HCT116 (cell line): Measurements from ENCODE around the gene SPCS2. TPM values are rescaled to one million over a fixed set of nuclear protein-coding genes. Genes with fewer than 3 reads are reported as not detected.

ENCODE experiments used
- ATAC-seq: fragments of 200-7000 bp; cut with Tn5 transposase; 2 replicates; pipeline ENCODE4 v1.9.1; 2020; ENCODE audit warnings: mild to moderate bottlenecking, moderate library complexity
- BruUV-seq: library from RNA; stranded (reverse); fragments of 400-500 nt; replicated peaks from 2 replicates; lab custom pipeline; 2021; lab: Mats Ljungman, UMichigan
- CTCF ChIA-PET: fragments of 300-600 bp; sonication (Branson Sonifier 250); formaldehyde crosslinking; loops from one replicate; lab custom pipeline; 2021; ENCODE audit warnings: antibody characterized with exemption; lab: Charles Lee
- POLR2A ChIA-PET: fragments of 300-600, 350-600 bp; sonication (Branson Sonifier 250); formaldehyde crosslinking; loops from one replicate; lab custom pipeline; 2021; ENCODE audit warnings: antibody characterized with exemption; lab: Charles Lee
- RAD21 ChIA-PET, 2 experiments: fragments of 300-600 bp; sonication (Branson Sonifier 250); formaldehyde crosslinking; loops; one replicate each; lab custom pipeline; 2023; ENCODE audit warnings: low total read pairs in 2 of 2; ENCODE audit not compliant: uncharacterized antibody in 2 of 2, unreplicated experiment in 2 of 2, low non-redundant PET in 1 of 2; lab: Charles Lee
- DNase-seq: peaks from one replicate; pipeline ENCODE4 v3.0.0-alpha.2; 2010; ENCODE audit warnings: low read depth, low spot score
- H2AFZ ChIP-seq: fragments of 200-600 bp; shearing (Covaris generic), sonication (generic); 2 replicates; pipeline ENCODE4 v1.6.1; 2017; ENCODE audit warnings: low read depth, mixed run types, mixed read lengths, antibody characterized with exemption, low read length; ENCODE audit not compliant: poor library complexity, severe bottlenecking
- H3K27ac ChIP-seq: 2 replicates; pipeline ENCODE4 v1.5.1; 2012; ENCODE audit warnings: low read depth, low read length
- H3K27me3 ChIP-seq: fragments of 200-600 bp; sonication (generic); 2 replicates; pipeline ENCODE4 v1.6.1; 2016; ENCODE audit warnings: mixed run types, low read length, mixed read lengths; ENCODE audit not compliant: insufficient read depth
- H3K36me3 ChIP-seq, 2 experiments: fragments of 200-500 bp in 1 of 2; fragments of 200-600 bp in 1 of 2; sonication (Bioruptor generic) in 1 of 2; sonication (generic) in 1 of 2; 2 replicates each; pipeline versions ENCODE4 v1.5.1 to v1.6.1; 2014 to 2016; ENCODE audit warnings: low read length in 2 of 2, inconsistent platforms in 1 of 2, mixed read lengths in 1 of 2, mixed run types in 1 of 2; ENCODE audit not compliant: insufficient read depth in 2 of 2, control insufficient read depth in 1 of 2
- H3K4me1 ChIP-seq, 2 experiments: fragments of 200-600 bp in 1 of 2; sonication (generic) in 1 of 2; 2 replicates each; pipeline versions ENCODE4 v1.5.1 to v1.6.1; 2012 to 2017; ENCODE audit warnings: low read length in 2 of 2, inconsistent platforms in 1 of 2, mild to moderate bottlenecking in 1 of 2, mixed read lengths in 1 of 2, mixed run types in 1 of 2, moderate library complexity in 1 of 2; ENCODE audit not compliant: insufficient read depth in 2 of 2, control insufficient read depth in 1 of 2
- H3K4me2 ChIP-seq: fragments of 200-600 bp; sonication (generic); 2 replicates; pipeline ENCODE4 v1.6.1; 2017; ENCODE audit warnings: mixed run types, low read length, mixed read lengths
- H3K4me3 ChIP-seq, 2 experiments: fragments of 200-600 bp in 1 of 2; sonication (generic) in 1 of 2; replicated peaks in 1 of 2; 2 replicates each; pipeline ENCODE4 v1.5.1; 2011 to 2016; ENCODE audit warnings: low read length in 2 of 2, control low read depth in 1 of 2, low read depth in 1 of 2, mild to moderate bottlenecking in 1 of 2, mixed read lengths in 1 of 2, mixed run types in 1 of 2
- H3K79me2 ChIP-seq: fragments of 200-600 bp; sonication (generic); 2 replicates; pipeline ENCODE4 v1.6.1; 2017; ENCODE audit warnings: mild to moderate bottlenecking, mixed run types, low read length, moderate library complexity, mixed read lengths; ENCODE audit not compliant: insufficient read depth
- H3K9ac ChIP-seq: fragments of 200-600 bp; sonication (generic); 2 replicates; pipeline ENCODE4 v1.6.1; 2016; ENCODE audit warnings: low read length, mixed read lengths
- H3K9me2 ChIP-seq: fragments of 200-600 bp; sonication (generic), shearing (Covaris generic); 2 replicates; pipeline ENCODE4 v1.6.1; 2017; ENCODE audit warnings: mixed run types, mild to moderate bottlenecking, moderate library complexity; ENCODE audit not compliant: insufficient read depth
- H3K9me3 ChIP-seq, 2 experiments: fragments of 200-500 bp in 1 of 2; fragments of 200-600 bp in 1 of 2; sonication (Bioruptor generic) in 1 of 2; sonication (generic) in 1 of 2; 2 replicates each; pipeline ENCODE4 v1.6.1; 2014 to 2017; ENCODE audit warnings: low read length in 2 of 2, mixed read lengths in 2 of 2, inconsistent platforms in 1 of 2, low read depth in 1 of 2, mild to moderate bottlenecking in 1 of 2, mixed run types in 1 of 2, moderate library complexity in 1 of 2; ENCODE audit not compliant: control insufficient read depth in 1 of 2, insufficient read depth in 1 of 2
- H4K20me1 ChIP-seq: fragments of 200-600 bp; sonication (generic), shearing (Covaris generic); 2 replicates; pipeline ENCODE4 v1.6.1; 2017; ENCODE audit warnings: mixed run types, mild to moderate bottlenecking, moderate library complexity; ENCODE audit not compliant: insufficient read depth
- CEBPB ChIP-seq: IDR thresholded peaks from 2 replicates; pipeline ENCODE4 v1.6.1; 2012; ENCODE audit warnings: low read depth
- EGR1 ChIP-seq: IDR thresholded peaks from 2 replicates; pipeline ENCODE4 v1.6.1; 2012; ENCODE audit warnings: low read depth
- ELF1 ChIP-seq: IDR thresholded peaks from 2 replicates; pipeline ENCODE4 v1.6.1; 2012; ENCODE audit warnings: low read depth, borderline replicate concordance
- EZH2 ChIP-seq: fragments of 200-600 bp; sonication (generic); IDR thresholded peaks from 2 replicates; pipeline ENCODE4 v1.6.1; 2017; ENCODE audit warnings: antibody characterized with exemption, mixed run types
- EZH2phosphoT487 ChIP-seq: fragments of 200-600 bp; IDR thresholded peaks from 2 replicates; pipeline ENCODE4 v1.6.1; 2018; ENCODE audit warnings: antibody characterized with exemption, borderline replicate concordance
- FOSL1 ChIP-seq: IDR thresholded peaks from 2 replicates; pipeline ENCODE4 v1.6.1; 2012; ENCODE audit warnings: low read depth
- JUND ChIP-seq: IDR thresholded peaks from 2 replicates; pipeline ENCODE4 v1.6.1; 2012
- MAX ChIP-seq: IDR thresholded peaks from 2 replicates; pipeline ENCODE4 v1.6.1; 2012
- POLR2A ChIP-seq: IDR thresholded peaks from 2 replicates; pipeline ENCODE4 v1.7.0; 2011; ENCODE audit warnings: borderline replicate concordance; ENCODE audit not compliant: insufficient read depth, insufficient read length; ENCODE audit errors: extremely low read depth
- RAD21 ChIP-seq: IDR thresholded peaks from 2 replicates; pipeline ENCODE4 v1.6.1; 2012; ENCODE audit warnings: low read depth, mild to moderate bottlenecking
- REST ChIP-seq: IDR thresholded peaks from 2 replicates; pipeline ENCODE4 v1.6.1; 2012; ENCODE audit warnings: low read depth
- SIN3A ChIP-seq: IDR thresholded peaks from 2 replicates; pipeline ENCODE4 v1.6.1; 2012; ENCODE audit warnings: low read depth
- SP1 ChIP-seq: IDR thresholded peaks from 2 replicates; pipeline ENCODE4 v1.6.1; 2012; ENCODE audit warnings: low read depth
- SRF ChIP-seq: IDR thresholded peaks from 2 replicates; pipeline ENCODE4 v1.6.1; 2012; ENCODE audit warnings: low read depth
- YY1 ChIP-seq: IDR thresholded peaks from 2 replicates; pipeline ENCODE4 v1.6.1; 2011; ENCODE audit warnings: low read length, low read depth, moderate library complexity, mild to moderate bottlenecking; ENCODE audit not compliant: insufficient replicate concordance; ENCODE audit errors: extremely low read depth
- ZBTB33 ChIP-seq: IDR thresholded peaks from 2 replicates; pipeline ENCODE4 v1.6.1; 2011; ENCODE audit warnings: mild to moderate bottlenecking, low read length, moderate library complexity; ENCODE audit not compliant: insufficient replicate concordance; ENCODE audit errors: extremely low read depth
- ZFX ChIP-seq: fragments of 450-650 bp; IDR thresholded peaks from 2 replicates; pipeline ENCODE4 v1.6.1; 2017
- ZNF274 ChIP-seq: fragments of 200-500 bp; sonication (Bioruptor generic); IDR thresholded peaks from 2 replicates; pipeline ENCODE4 v1.6.1; 2014; ENCODE audit warnings: mild to moderate bottlenecking, low read depth, low read length, inconsistent platforms
- intact Hi-C: fragments of 100-400 bp; cut with micrococcal nuclease; formaldehyde crosslinking; loops from 2 replicates; pipeline ENCODE4 v1.10.0; 2022
- total RNA-seq: library from RNA; stranded (reverse); gene quantifications from one replicate; pipeline ENCODE4 v1.2.1, GENCODE V29; 2021; ENCODE audit not compliant: unreplicated experiment

Gene SPCS2
- total RNA-seq, 1 experiment from 2014 or later, result 133 TPM

- no peak overlapping the region for H3K4me2 ChIP-seq
- H4K20me1 ChIP-seq, result 0 out of 2 replicates have a peak, but pooled peaks cover 3% of the 10 kb centered on the region
- H3K9me3 ChIP-seq, result no peaks in the 10 kb centered on the region
- RAD21 ChIA-PET, result no interaction called here
- POLR2A ChIA-PET, result no interaction called here
- H3K4me1 ChIP-seq, result no peaks in the 10 kb centered on the region
- H3K27me3 ChIP-seq, result no peaks in the 10 kb centered on the region
- CTCF ChIA-PET, result no interaction called here
- TF ChIP-seq ZNF274, result no peak
- no peak for TF ChIP-seq SP1
- TF ChIP-seq YY1, result no peak
- TF ChIP-seq FOSL1, result no peak
- TF ChIP-seq JUND, result no peak
- no peak for TF ChIP-seq EZH2phosphoT487
- TF ChIP-seq CEBPB, result no peak
- TF ChIP-seq SIN3A, result no peak
- no peak for TF ChIP-seq RAD21
- TF ChIP-seq POLR2A, result no peak
- no peak for TF ChIP-seq EZH2
- no peak for TF ChIP-seq ELF1
- TF ChIP-seq MAX, result no peak
- no peak for ATAC-seq
- H3K4me3 ChIP-seq, result no peak overlapping the region
- no TSS peak for BruUV-seq
- peaks cover 10 to 19% of the 10 kb centered on the region in 2 experiments; a peak in 3 of 4 replicates for H3K36me3 ChIP-seq
- no peak for DNase-seq
- no peaks in the 10 kb centered on the region; the same call in 1 of the 2 replicates for H3K79me2 ChIP-seq
- H3K9ac ChIP-seq, result no peak overlapping the region
- H2AFZ ChIP-seq, result no peak overlapping the region
- H3K27ac ChIP-seq, result no peak overlapping the region
- no peaks in the 10 kb centered on the region for H3K9me2 ChIP-seq
- intact Hi-C loops, result no loop called here
Measured at GRCh38 chr11:74978041-74978440, 29.0 kb downstream of the SPCS2 start.

GRCh38 chr11:74980634-74981033, 31.6 kb downstream of the SPCS2 start:
- H3K27ac ChIP-seq, result no peak overlapping the region
- ChIA-PET POLR2A (no interaction called here), CTCF (no interaction called here), RAD21 (no interaction called here)
- H3K9ac ChIP-seq, result no peak overlapping the region
- no peaks in the 10 kb centered on the region for H3K9me2 ChIP-seq
- H3K79me2 ChIP-seq, result no peaks in the 10 kb centered on the region
- H2AFZ ChIP-seq, result no peak overlapping the region
- H3K36me3 ChIP-seq, result peaks cover 9 to 12% of the 10 kb centered on the region in 2 experiments; a peak in 3 of 4 replicates
- H4K20me1 ChIP-seq, result 0 out of 2 replicates have a peak, but pooled peaks cover 3% of the 10 kb centered on the region
- H3K4me2 ChIP-seq, result no peak overlapping the region
- BruUV-seq, result no TSS peak
- DNase-seq, result no peak
- no peak overlapping the region for H3K4me3 ChIP-seq
- no peaks in the 10 kb centered on the region for H3K9me3 ChIP-seq
- H3K27me3 ChIP-seq, result no peaks in the 10 kb centered on the region
- ATAC-seq, result no peak
- intact Hi-C loops, result no loop called here
- H3K4me1 ChIP-seq, result no peaks in the 10 kb centered on the region
- TF ChIP-seq CEBPB (no peak), REST (no peak), SRF (no peak), ZFX (no peak), ZBTB33 (no peak), RAD21 (no peak), EZH2phosphoT487 (no peak), EGR1 (no peak)
